Small intestine (tissue), 7 donors: ENCODE results near the gene CEP68. TPM values are rescaled to one million over a fixed set of nuclear protein-coding genes. Genes with fewer than 3 reads are reported as not detected.

Experiments
- DNase-seq, 2 donors: peaks; one replicate each; pipeline versions ENCODE4 v3.0.0 to v3.0.0-alpha.2; 2013
- FAIRE-seq: peaks from 2 replicates; lab custom pipeline; 2012; peaks lifted over from hg19 to GRCh38; lab: Jason Lieb, UNC
- H3K27ac ChIP-seq, 3 donors: one replicate each; pipeline ENCODE4 v1.5.1; 2013; ENCODE audit warnings: low read length in 2 of 3, mild to moderate bottlenecking in 2 of 3, control low read depth in 1 of 3, inconsistent platforms in 1 of 3, low read depth in 1 of 3, moderate library complexity in 1 of 3
- H3K27me3 ChIP-seq, 3 donors: one replicate each; pipeline ENCODE4 v1.6.1; 2013; ENCODE audit warnings: low read length in 3 of 3, inconsistent platforms in 1 of 3; ENCODE audit not compliant: control insufficient read depth in 3 of 3, insufficient read depth in 3 of 3
- H3K36me3 ChIP-seq, 3 donors: one replicate each; pipeline ENCODE4 v1.6.1; 2013; ENCODE audit warnings: low read length in 3 of 3, inconsistent platforms in 1 of 3, low read depth in 1 of 3, mild to moderate bottlenecking in 1 of 3, moderate library complexity in 1 of 3; ENCODE audit not compliant: control insufficient read depth in 3 of 3, insufficient read depth in 2 of 3
- H3K4me1 ChIP-seq, 3 donors: one replicate each; pipeline ENCODE4 v1.6.1; 2013; ENCODE audit warnings: low read length in 2 of 3, inconsistent platforms in 1 of 3, low read depth in 1 of 3, mild to moderate bottlenecking in 1 of 3, moderate library complexity in 1 of 3; ENCODE audit not compliant: control insufficient read depth in 3 of 3, insufficient read depth in 2 of 3
- H3K4me3 ChIP-seq, 3 donors: one replicate each; pipeline ENCODE4 v1.5.1; 2013; ENCODE audit warnings: low read length in 3 of 3, control low read depth in 1 of 3, inconsistent platforms in 1 of 3, low read depth in 1 of 3, mild to moderate bottlenecking in 1 of 3, moderate library complexity in 1 of 3
- H3K9me3 ChIP-seq, 2 donors: one replicate each; pipeline ENCODE4 v1.6.1; 2013; ENCODE audit warnings: low read depth in 1 of 2, low read length in 1 of 2; ENCODE audit not compliant: control insufficient read depth in 2 of 2, insufficient read depth in 1 of 2
- WGBS, 3 donors: extraction: QIAGEN DNeasy Blood & Tissue Kit; methylation state at CpG; one replicate each; pipeline ENCODE4 v1.1.7; 2013; 5-methylcytosine and 5-hydroxymethylcytosine counted together
- polyA plus RNA-seq, 4 donors: library from polyadenylated mRNA; stranded (reverse) in 3 of 4; unstranded in 1 of 4; fragments of 200-250 nt in 3 of 4; fragments of 120-200 nt in 1 of 4; gene quantifications; one replicate each; pipeline versions ENCODE4 v1.2.1 to v1.2.3, GENCODE V29; 2013
- donor health status: healthy with polysubstance abuse.
- donor health status: control.
- donor health status: control.
- donor health status: Bipolar disorder and iron deficiency.
- donor health status: healthy.

CEP68 gene
- polyA plus RNA-seq, 4 donors: 0.89 to 9.5 (median 4.7) TPM

DNA sequence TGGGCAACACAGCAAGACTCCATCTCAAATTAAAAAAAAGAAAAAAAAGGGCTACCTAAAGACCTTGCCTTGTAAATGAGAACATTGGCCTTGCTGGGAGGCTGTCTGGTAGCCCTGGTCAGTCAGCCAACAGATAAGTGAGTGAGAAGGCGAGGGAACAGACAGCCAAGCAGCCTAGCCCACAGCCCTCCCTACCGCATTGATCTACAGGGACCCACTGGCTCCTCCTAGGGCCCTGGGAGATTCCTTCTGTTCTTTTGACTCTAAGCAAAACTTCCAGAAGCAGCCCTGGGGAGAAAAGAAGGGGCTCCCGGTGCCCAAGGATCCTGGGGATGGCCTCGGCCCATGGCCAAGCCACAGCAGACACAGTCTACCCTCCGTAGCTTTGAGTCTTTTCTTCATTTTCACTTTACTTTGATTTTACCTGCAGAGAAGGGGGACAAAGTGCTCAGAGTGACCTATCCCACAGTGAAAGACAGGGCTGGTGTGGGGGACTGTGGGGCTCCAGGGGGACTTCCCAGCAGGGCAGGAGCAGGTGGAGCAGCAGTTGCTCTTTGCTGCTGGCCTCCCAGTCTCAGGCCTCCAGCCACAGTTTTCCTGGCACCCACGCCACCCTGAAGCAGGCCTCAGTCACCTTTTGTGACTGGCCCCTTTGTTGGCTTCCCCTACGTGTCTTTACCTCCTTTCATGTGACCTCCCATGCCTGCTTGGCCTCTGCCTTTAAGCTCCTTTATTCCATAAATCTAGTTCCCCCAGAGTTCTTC lies 5.1 kb downstream of the CEP68 start:
- Histone ChIP-seq H3K27me3 (no peaks in the 10 kb centered on the region), H3K36me3 (peaks cover 0 to 11% (median 0%) of the 10 kb centered on the region in 3 donors), H3K9me3 (no peaks in the 10 kb centered on the region), H3K4me1 (peaks cover 0 to 15% (median 13%) of the 10 kb centered on the region in 3 donors), H3K27ac (no peak overlapping the region), H3K4me3 (no peak overlapping the region)
- FAIRE-seq (no peak), DNase-seq (no peak)
- 61 to 80% (median 73%) methylated on average over 7 of the region's 7 CpGs for WGBS, 3 donors

DNA sequence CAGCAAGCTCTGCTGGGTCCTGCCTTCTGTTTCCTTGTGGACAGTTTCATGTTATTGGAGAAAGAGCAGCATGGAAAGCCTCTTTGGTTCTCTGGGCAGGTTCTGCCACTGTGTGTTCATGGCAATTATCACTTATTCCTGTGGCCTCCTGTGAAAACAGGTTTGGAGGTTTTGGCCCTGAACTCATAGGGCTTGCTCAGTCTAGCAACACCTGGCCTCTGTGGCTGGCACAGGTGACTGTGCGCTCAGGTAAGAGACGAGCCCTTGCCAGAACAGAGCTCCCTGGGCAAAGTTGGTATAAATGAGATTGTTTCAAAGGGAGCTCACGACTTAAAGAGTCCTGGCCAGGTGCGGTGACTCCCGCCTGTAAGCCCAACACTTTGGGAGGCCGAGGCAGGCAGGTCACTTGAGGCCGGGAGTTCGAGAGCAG lies 5.7 kb downstream of the CEP68 start:
- WGBS, 3 donors: 53 to 88% (median 59%) methylated on average over 8 of the region's 8 CpGs
- Histone ChIP-seq H3K27ac (no peak overlapping the region), H3K9me3 (no peaks in the 10 kb centered on the region), H3K36me3 (peaks cover 0 to 11% (median 0%) of the 10 kb centered on the region in 3 donors), H3K27me3 (no peaks in the 10 kb centered on the region), H3K4me3 (no peak overlapping the region), H3K4me1 (peaks cover 0 to 15% (median 13%) of the 10 kb centered on the region in 3 donors)
- DNase-seq (no peak), FAIRE-seq (no peak)

DNA sequence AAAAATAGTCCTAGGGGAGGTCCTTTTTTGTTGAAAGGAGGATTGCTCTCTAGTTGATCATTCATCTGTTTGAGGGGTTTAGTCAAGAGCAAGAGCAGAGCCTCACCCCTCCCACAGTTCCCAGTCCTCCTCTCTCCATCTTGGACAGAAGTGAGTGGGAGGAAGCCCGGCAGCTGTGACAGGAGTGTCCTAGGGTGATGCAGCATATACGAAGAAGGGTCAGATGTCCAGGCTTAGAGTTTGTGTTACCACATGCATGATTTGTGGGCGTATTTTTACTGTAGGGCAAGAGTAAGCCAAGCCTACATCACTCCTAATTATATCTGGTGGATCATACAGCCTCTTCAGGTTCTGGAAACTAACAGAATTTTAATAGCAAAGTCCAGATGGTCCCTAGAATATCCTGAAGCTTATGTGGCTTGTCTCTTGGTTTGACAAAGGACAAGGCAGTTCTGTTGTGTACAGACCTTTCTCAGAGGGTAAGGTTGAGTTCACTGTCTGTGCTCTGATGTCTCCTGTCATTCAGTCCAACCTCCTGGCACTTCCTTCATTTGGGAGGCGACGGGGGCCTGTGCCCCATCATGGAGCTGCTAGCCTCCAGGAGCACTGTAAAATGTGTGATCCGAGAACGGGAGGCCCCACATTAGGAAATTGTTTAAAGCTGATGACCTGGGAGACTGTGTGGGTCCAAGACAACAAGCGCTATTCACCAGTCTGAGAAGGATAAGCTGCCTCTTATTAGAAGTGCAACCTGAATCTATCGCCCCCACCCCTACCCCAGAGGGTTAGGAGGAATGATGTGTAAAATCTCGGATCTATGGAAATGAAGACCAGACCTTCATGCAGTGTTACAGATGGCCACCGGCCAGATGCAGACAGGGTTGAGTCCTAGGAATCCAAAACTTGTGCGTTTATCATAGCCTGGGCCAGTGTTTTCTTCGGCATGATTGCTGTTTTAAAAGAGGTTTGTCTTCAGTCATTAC lies 6.9 kb downstream of the CEP68 start:
- peaks cover 0 to 18% (median 0%) of the 10 kb centered on the region in 3 donors for H3K36me3 ChIP-seq
- peaks cover 0 to 7% (median 7%) of the 10 kb centered on the region in 3 donors for H3K4me1 ChIP-seq
- FAIRE-seq: no peak
- DNase-seq: no peak
- no peak overlapping the region for H3K4me3 ChIP-seq
- WGBS, 3 donors: 72 to 76% (median 73%) methylated on average over 13 of the region's 13 CpGs
- H3K9me3 ChIP-seq: no peaks in the 10 kb centered on the region
- H3K27me3 ChIP-seq: no peaks in the 10 kb centered on the region
- peak overlapping the region in 1 of 3 donors; percentile 37 for H3K27ac ChIP-seq

DNA sequence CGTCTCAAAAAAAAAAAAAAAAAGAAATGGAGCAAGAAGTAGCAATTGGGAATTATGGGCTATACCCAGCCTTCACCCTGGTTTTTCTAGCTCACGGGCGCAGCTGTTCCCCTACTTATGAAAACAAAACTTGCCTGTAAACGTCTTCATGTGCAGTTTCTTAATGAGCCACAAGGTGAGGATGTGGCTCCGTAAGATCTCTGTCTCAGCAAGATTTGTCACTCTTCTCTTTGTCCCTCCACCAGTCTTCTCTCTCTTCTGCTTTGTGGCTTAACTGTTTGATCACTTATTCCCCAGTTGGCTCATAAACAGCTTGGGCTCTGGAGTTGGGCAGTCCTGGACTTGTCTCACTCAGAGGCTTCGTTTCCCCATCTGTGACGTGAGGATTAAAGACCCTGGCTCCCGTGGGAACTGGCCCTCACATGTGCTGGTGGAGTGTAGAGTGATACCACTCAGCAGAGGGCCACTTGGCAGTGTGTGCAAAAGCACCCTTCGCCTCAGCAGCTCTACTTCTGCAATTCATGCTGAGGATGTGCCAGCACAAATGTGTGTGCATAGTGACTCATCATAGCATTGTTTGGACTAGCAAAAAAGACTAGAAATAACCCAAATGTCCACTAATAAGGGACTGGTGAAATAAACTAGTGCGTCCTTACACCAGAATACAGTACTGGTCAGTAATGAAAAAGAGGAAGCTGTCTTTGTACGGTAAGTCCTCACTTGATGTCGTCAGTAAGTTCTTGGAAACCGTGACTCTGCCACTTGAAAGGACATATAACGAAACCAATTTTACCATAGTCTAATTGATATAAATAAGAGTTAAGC lies 8.7 kb downstream of the CEP68 start:
- peaks cover 0 to 19% (median 13%) of the 10 kb centered on the region in 3 donors for H3K4me1 ChIP-seq
- no peaks in the 10 kb centered on the region for H3K9me3 ChIP-seq
- FAIRE-seq (no peak), DNase-seq (peak; percentile 70 to 72)
- peak overlapping the region in 1 of 3 donors; percentile 90 for H3K27ac ChIP-seq
- H3K4me3 ChIP-seq: no peak overlapping the region
- H3K36me3 ChIP-seq: peaks cover 0 to 33% (median 0%) of the 10 kb centered on the region in 3 donors
- no peaks in the 10 kb centered on the region for H3K27me3 ChIP-seq
- 39 to 48% (median 46%) methylated on average over 14 of the region's 14 CpGs for WGBS, 3 donors

DNA sequence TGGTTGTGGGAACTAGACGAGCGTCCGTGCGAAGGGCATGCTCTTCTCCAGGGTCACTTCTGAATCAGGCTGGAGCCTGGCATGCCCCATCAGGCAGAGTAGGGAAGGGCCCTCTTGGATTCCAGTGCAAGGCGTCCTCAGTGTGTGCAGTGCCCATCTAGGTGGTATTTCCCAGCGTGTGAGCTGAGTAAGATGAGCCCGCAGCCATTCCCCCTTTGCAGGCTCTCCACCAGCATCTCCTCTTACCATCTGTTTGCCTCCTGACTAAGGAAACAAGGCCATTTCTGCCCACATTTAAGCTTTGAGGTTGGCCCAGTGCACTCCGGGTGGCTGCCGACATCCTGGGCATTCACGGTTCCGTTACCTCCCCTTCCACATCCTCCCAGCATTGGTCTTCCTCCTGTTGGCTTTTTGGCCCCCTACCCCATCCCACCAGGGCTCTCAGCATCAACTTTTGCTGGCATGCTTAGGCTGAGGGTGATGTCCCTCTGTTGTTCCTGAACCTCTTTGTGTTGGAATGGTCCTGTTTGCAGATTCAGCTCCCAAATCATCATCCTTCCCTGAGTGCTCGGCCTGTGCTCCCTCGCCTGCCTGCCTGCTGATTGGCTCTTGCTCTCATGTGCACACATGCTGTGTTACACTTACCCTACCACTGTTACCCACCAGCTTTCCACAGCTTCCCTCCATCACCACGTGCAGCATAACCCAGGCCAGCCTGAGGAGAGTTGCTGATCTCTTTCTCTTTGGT lies 11.8 kb downstream of the CEP68 start:
- Histone ChIP-seq H3K4me3 (no peak overlapping the region), H3K9me3 (no peaks in the 10 kb centered on the region), H3K4me1 (peaks cover 0 to 33% (median 16%) of the 10 kb centered on the region in 3 donors), H3K27me3 (no peaks in the 10 kb centered on the region), H3K36me3 (peaks cover 0 to 51% (median 3%) of the 10 kb centered on the region in 3 donors), H3K27ac (no peak overlapping the region)
- DNase-seq (no peak), FAIRE-seq (no peak)
- WGBS, 3 donors: 76 to 83% (median 81%) methylated on average over 14 of the region's 14 CpGs

DNA sequence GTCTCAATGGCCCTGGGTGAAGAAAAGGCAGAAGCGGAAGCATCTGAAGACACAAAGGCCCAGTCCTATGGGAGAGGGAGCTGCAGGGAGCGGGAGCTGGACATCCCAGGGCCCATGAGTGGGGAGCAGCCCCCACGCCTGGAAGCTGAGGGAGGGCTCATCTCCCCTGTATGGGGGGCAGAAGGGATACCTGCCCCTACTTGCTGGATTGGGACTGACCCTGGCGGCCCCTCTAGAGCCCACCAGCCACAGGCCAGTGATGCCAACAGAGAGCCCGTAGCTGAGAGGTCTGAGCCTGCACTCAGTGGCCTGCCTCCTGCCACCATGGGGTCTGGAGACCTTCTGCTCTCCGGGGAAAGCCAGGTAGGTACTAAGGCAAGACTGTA lies 13.2 kb downstream of the CEP68 start:
- peaks cover 0 to 60% (median 3%) of the 10 kb centered on the region in 3 donors for H3K36me3 ChIP-seq
- no peaks in the 10 kb centered on the region for H3K27me3 ChIP-seq
- DNase-seq (no peak), FAIRE-seq (no peak)
- no peaks in the 10 kb centered on the region for H3K9me3 ChIP-seq
- peaks cover 0 to 33% (median 16%) of the 10 kb centered on the region in 3 donors for H3K4me1 ChIP-seq
- WGBS, 3 donors: 85 to 100% (median 86%) methylated on average over 6 of the region's 6 CpGs
- no peak overlapping the region for H3K4me3 ChIP-seq
- H3K27ac ChIP-seq: peak overlapping the region in 2 of 3 donors; percentile 56 to 76

DNA sequence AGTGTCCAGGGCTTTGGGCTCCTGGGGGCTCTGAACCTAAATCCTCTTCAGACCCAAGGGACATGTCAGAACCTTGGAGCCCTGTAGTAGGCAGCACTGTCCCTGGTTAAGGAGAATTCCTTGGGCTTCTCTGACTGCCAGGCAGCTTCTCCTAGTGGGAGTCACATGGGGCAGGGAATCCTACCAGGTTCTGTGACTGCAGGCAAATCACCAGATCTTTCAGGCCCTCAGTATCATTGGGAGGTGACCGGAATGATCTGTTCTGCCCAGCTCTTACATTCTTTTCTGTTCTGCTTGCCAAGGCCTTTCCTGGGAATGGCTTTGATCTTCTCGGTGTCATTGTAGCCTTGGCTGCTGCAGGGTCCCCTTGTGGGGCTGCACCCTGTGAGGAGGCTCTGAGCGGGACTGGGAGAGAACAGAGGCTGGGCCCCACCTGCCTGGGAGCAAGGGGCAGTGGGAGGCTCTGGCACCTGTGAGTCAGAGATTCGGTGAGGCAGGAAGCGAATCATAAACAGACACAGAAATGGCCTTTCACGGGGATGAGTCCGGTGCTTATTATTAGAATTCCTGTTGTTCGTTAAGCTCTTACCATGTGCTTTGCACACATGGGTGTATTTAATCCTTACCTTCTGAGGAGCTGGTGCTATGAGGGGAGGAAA lies 14.1 kb downstream of the CEP68 start:
- DNase-seq (peak; percentile 82 to 92), FAIRE-seq (no peak)
- peaks cover 0 to 61% (median 3%) of the 10 kb centered on the region in 3 donors for H3K36me3 ChIP-seq
- H3K27me3 ChIP-seq: no peaks in the 10 kb centered on the region
- no peaks in the 10 kb centered on the region for H3K9me3 ChIP-seq
- 13 to 41% (median 30%) methylated on average over 8 of the region's 8 CpGs for WGBS, 3 donors
- H3K4me1 ChIP-seq: peaks cover 0 to 28% (median 16%) of the 10 kb centered on the region in 3 donors
- H3K4me3 ChIP-seq: no peak overlapping the region
- H3K27ac ChIP-seq: peak overlapping the region; percentile 56 to 76 (median 60)
